H9 (cell line): Measurements from ENCODE around the gene XPR1. TPM values are rescaled to one million over a fixed set of nuclear protein-coding genes. Genes with fewer than 3 reads are reported as not detected.

ENCODE experiments used
- DNase-seq: peaks from one replicate; pipeline ENCODE4 v3.0.0-alpha.2; 2017
- H2AFZ ChIP-seq: one replicate; pipeline ENCODE4 v1.6.1; 2013; ENCODE audit warnings: mild to moderate bottlenecking, low read length, control low read depth, moderate library complexity
- H2AK5ac ChIP-seq: 2 replicates; pipeline ENCODE4 v1.6.1; 2013; ENCODE audit warnings: low read length, control low read depth, mixed read lengths; ENCODE audit not compliant: insufficient read length
- H2BK120ac ChIP-seq: one replicate; pipeline ENCODE4 v1.6.1; 2013; ENCODE audit warnings: low read depth, mild to moderate bottlenecking, low read length, control low read depth, inconsistent platforms; ENCODE audit not compliant: poor library complexity, severe bottlenecking
- H2BK12ac ChIP-seq: 2 replicates; pipeline ENCODE4 v1.6.1; 2013; ENCODE audit warnings: low read length, control low read depth, mixed read lengths, low read depth; ENCODE audit not compliant: insufficient read length
- H2BK15ac ChIP-seq: 2 replicates; pipeline ENCODE4 v1.6.1; 2013; ENCODE audit warnings: low read depth, low read length, control low read depth
- H2BK20ac ChIP-seq: one replicate; pipeline ENCODE4 v1.6.1; 2013; ENCODE audit warnings: low read depth, mild to moderate bottlenecking, low read length, control low read depth, inconsistent platforms; ENCODE audit not compliant: poor library complexity, severe bottlenecking
- H2BK5ac ChIP-seq: 2 replicates; pipeline ENCODE4 v1.6.1; 2013; ENCODE audit warnings: low read length, control low read depth, mixed read lengths; ENCODE audit not compliant: insufficient read length
- H3K14ac ChIP-seq: 2 replicates; pipeline ENCODE4 v1.6.1; 2013; ENCODE audit warnings: low read length, control low read depth; ENCODE audit not compliant: insufficient read depth
- H3K18ac ChIP-seq: 2 replicates; pipeline ENCODE4 v1.6.1; 2013; ENCODE audit warnings: low read depth, mild to moderate bottlenecking, mixed read lengths, low read length, control low read depth; ENCODE audit not compliant: insufficient read length
- H3K23ac ChIP-seq: 2 replicates; pipeline ENCODE4 v1.6.1; 2013; ENCODE audit warnings: low read length, control low read depth, mixed read lengths, low read depth; ENCODE audit not compliant: insufficient read length
- H3K23me2 ChIP-seq: 2 replicates; pipeline ENCODE4 v1.6.1; 2013; ENCODE audit warnings: low read depth, mild to moderate bottlenecking, mixed read lengths, low read length, control low read depth; ENCODE audit not compliant: insufficient read length, poor library complexity, severe bottlenecking
- H3K27ac ChIP-seq: 2 replicates; pipeline ENCODE4 v1.5.1; 2013; ENCODE audit warnings: low read length, control low read depth, mixed read lengths, low read depth; ENCODE audit not compliant: insufficient read length
- H3K27me3 ChIP-seq: 2 replicates; pipeline ENCODE4 v1.6.1; 2013; ENCODE audit warnings: low read length, control low read depth, inconsistent platforms; ENCODE audit not compliant: insufficient read depth
- H3K4ac ChIP-seq: 2 replicates; pipeline ENCODE4 v1.6.1; 2013; ENCODE audit warnings: low read depth, mild to moderate bottlenecking, control low read depth, inconsistent platforms, low read length, moderate library complexity
- H3K4me1 ChIP-seq: 2 replicates; pipeline ENCODE4 v1.6.1; 2013; ENCODE audit warnings: low read length, control low read depth, inconsistent platforms; ENCODE audit not compliant: insufficient read depth
- H3K4me2 ChIP-seq: 2 replicates; pipeline ENCODE4 v1.6.1; 2013; ENCODE audit warnings: low read length, control low read depth, mixed read lengths; ENCODE audit not compliant: insufficient read length, insufficient read depth
- H3K56ac ChIP-seq: 2 replicates; pipeline ENCODE4 v1.6.1; 2013; ENCODE audit warnings: low read depth, mild to moderate bottlenecking, mixed read lengths, low read length, control low read depth; ENCODE audit not compliant: insufficient read length
- H3K79me1 ChIP-seq: 2 replicates; pipeline ENCODE4 v1.6.1; 2013; ENCODE audit warnings: low read depth, mild to moderate bottlenecking, moderate library complexity, low read length, control low read depth, inconsistent platforms; ENCODE audit not compliant: insufficient read depth, poor library complexity, severe bottlenecking
- H3K79me2 ChIP-seq: 2 replicates; pipeline ENCODE4 v1.6.1; 2013; ENCODE audit warnings: low read length, control low read depth, inconsistent platforms; ENCODE audit not compliant: insufficient read depth
- H3K9ac ChIP-seq: 2 replicates; pipeline ENCODE4 v1.6.1; 2013; ENCODE audit warnings: low read length, control low read depth, mixed read lengths; ENCODE audit not compliant: insufficient read length; ENCODE audit errors: extremely low read depth
- H3K9me3 ChIP-seq: one replicate; pipeline ENCODE4 v1.6.1; 2013; ENCODE audit warnings: low read depth, low read length, inconsistent platforms; ENCODE audit not compliant: control insufficient read depth
- H3T11ph ChIP-seq: one replicate; pipeline ENCODE4 v1.6.1; 2013; ENCODE audit warnings: mild to moderate bottlenecking, low read length, control low read depth, inconsistent platforms
- H4K20me1 ChIP-seq: one replicate; pipeline ENCODE4 v1.6.1; 2013; ENCODE audit not compliant: control insufficient read depth, insufficient read length, insufficient read depth
- H4K5ac ChIP-seq: 2 replicates; pipeline ENCODE4 v1.6.1; 2013; ENCODE audit warnings: low read depth, mild to moderate bottlenecking, mixed read lengths, low read length, control low read depth; ENCODE audit not compliant: insufficient read length
- H4K8ac ChIP-seq: replicated peaks from 2 replicates; pipeline ENCODE4 v1.6.1; 2013; ENCODE audit warnings: low read length, control low read depth, mixed read lengths, low read depth; ENCODE audit not compliant: insufficient read length
- H4K91ac ChIP-seq: 2 replicates; pipeline ENCODE4 v1.6.1; 2013; ENCODE audit warnings: low read depth, mild to moderate bottlenecking, moderate library complexity, mixed read lengths, low read length, control low read depth; ENCODE audit not compliant: insufficient read length
- H3K27ac Mint-ChIP-seq, 3 experiments: 2 replicates in 2 of 3; 3 replicates in 1 of 3; pipeline ENCODE4 v1.8.0; 2020 to 2021; ENCODE audit warnings: mixed read lengths in 3 of 3, mild to moderate bottlenecking in 1 of 3, moderate library complexity in 1 of 3
- H3K27me3 Mint-ChIP-seq: 2 replicates; pipeline ENCODE4 v1.8.0; 2021; ENCODE audit warnings: low read depth, mild to moderate bottlenecking, moderate library complexity, mixed read lengths
- H3K36me3 Mint-ChIP-seq, 3 experiments: 2 replicates in 2 of 3; 3 replicates in 1 of 3; pipeline ENCODE4 v1.8.0; 2020 to 2021; ENCODE audit warnings: low read depth in 3 of 3, mixed read lengths in 3 of 3; ENCODE audit not compliant: insufficient read depth in 1 of 3
- H3K4me1 Mint-ChIP-seq, 2 experiments: 2 replicates each; pipeline ENCODE4 v1.8.0; 2020; ENCODE audit warnings: mixed read lengths in 2 of 2
- H3K4me3 Mint-ChIP-seq, 2 experiments: 2 replicates in 1 of 2; 3 replicates in 1 of 2; pipeline ENCODE4 v1.8.0; 2020 to 2021; ENCODE audit warnings: mild to moderate bottlenecking in 2 of 2, mixed read lengths in 2 of 2, moderate library complexity in 1 of 2
- H3K9me3 Mint-ChIP-seq, 2 experiments: 2 replicates in 1 of 2; 3 replicates in 1 of 2; pipeline ENCODE4 v1.8.0; 2020; ENCODE audit warnings: mild to moderate bottlenecking in 2 of 2, mixed read lengths in 2 of 2, moderate library complexity in 1 of 2
- CTCF ChIP-seq: fragments of 200-600 bp; sonication (generic); conservative IDR thresholded peaks from 3 replicates; pipeline ENCODE4 v1.8.0; 2021; ENCODE audit warnings: antibody characterized with exemption, mild to moderate bottlenecking
- WGBS: extraction: QIAGEN DNeasy Blood & Tissue Kit; methylation state at CpG from one replicate; pipeline ENCODE4 v1.1.7; 2013; ENCODE audit warnings: missing lambda C conversion rate, low lambda C conversion rate, mixed read lengths; ENCODE audit not compliant: insufficient read length; ENCODE audit errors: extremely low coverage; 5-methylcytosine and 5-hydroxymethylcytosine counted together
- total RNA-seq: library from RNA; stranded (reverse); gene quantifications from 2 replicates; pipeline ENCODE4 v1.2.1, GENCODE V29; 2021

Gene XPR1
- total RNA-seq, 1 experiment from 2014 or later = 34.1 TPM

- Histone ChIP-seq H4K5ac (no peak overlapping the region), H2BK12ac (no peak overlapping the region), H3K9me3 (no peaks in the 10 kb centered on the region), H2BK120ac (no peak overlapping the region), H3K14ac (no peak overlapping the region), H3K79me1 (no peaks in the 10 kb centered on the region), H3K27me3 (no peaks in the 10 kb centered on the region), H3K9ac (no peak overlapping the region), H4K91ac (no peak overlapping the region), H2BK20ac (no peak overlapping the region), H2AFZ (no peak overlapping the region), H3K79me2 (no peaks in the 10 kb centered on the region), H3K27ac (no peak overlapping the region), H2BK15ac (no peak overlapping the region), H3K56ac (no peak overlapping the region), H3T11ph (no peak overlapping the region), H3K18ac (no peak overlapping the region), H3K23me2 (no peaks in the 10 kb centered on the region), H2BK5ac (no peak overlapping the region), H3K4me1 (no peaks in the 10 kb centered on the region), H2AK5ac (no peak overlapping the region), H4K20me1 (no peaks in the 10 kb centered on the region), H3K4ac (no peak overlapping the region), H3K4me2 (no peak overlapping the region), H3K23ac (no peak overlapping the region), H4K8ac (no peak overlapping the region)
- Mint-ChIP-seq H3K27ac (peak overlapping the region in 2 of 3 experiments; percentile 17 to 62; a peak in 4 of 7 replicates), H3K27me3 (no peaks in the 10 kb centered on the region), H3K36me3 (peaks cover 0 to 5% (median 5%) of the 10 kb centered on the region in 3 experiments; a peak in 3 of 7 replicates), H3K4me1 (peaks cover 2 to 5% of the 10 kb centered on the region in 2 experiments), H3K4me3 (no peak overlapping the region), H3K9me3 (no peaks in the 10 kb centered on the region)
- no peak for TF ChIP-seq CTCF
- DNase-seq = no peak
- no CpG with 5 or more reads among the region's 2 CpGs for WGBS
Measured at GRCh38 chr1:180793451-180793850, 161.6 kb downstream of the XPR1 start.
